Ishikawa (cell line): ENCODE results near the gene CKB.

Source experiments
- CEBPB ChIP-seq: IDR thresholded peaks from 2 replicates; pipeline ENCODE4 v1.6.1; 2012
- CREB1 ChIP-seq: IDR thresholded peaks from 2 replicates; pipeline ENCODE4 v1.6.1; 2012; ENCODE audit warnings: low read depth
- EGR1 ChIP-seq: IDR thresholded peaks from 2 replicates; pipeline ENCODE4 v1.6.1; 2012
- EP300 ChIP-seq: IDR thresholded peaks from 2 replicates; pipeline ENCODE4 v1.6.1; 2012; ENCODE audit warnings: borderline replicate concordance
- FOXM1 ChIP-seq: IDR thresholded peaks from 2 replicates; pipeline ENCODE4 v1.6.1; 2012; ENCODE audit warnings: low read depth, borderline replicate concordance
- NFIC ChIP-seq: IDR thresholded peaks from 2 replicates; pipeline ENCODE4 v1.6.1; 2012
- RAD21 ChIP-seq: IDR thresholded peaks from 2 replicates; pipeline ENCODE4 v1.6.1; 2012; ENCODE audit warnings: low read depth
- TAF1 ChIP-seq: IDR thresholded peaks from 2 replicates; pipeline ENCODE4 v1.6.1; 2012; ENCODE audit warnings: low read depth, mild to moderate bottlenecking
- TCF12 ChIP-seq: IDR thresholded peaks from 2 replicates; pipeline ENCODE4 v1.6.1; 2012; ENCODE audit warnings: low read depth
- TEAD4 ChIP-seq: IDR thresholded peaks from 2 replicates; pipeline ENCODE4 v1.6.1; 2012
- YY1 ChIP-seq: IDR thresholded peaks from 2 replicates; pipeline ENCODE4 v1.6.1; 2012; ENCODE audit warnings: low read depth
- ZBTB7A ChIP-seq: IDR thresholded peaks from 2 replicates; pipeline ENCODE4 v1.6.1; 2012; ENCODE audit warnings: low read depth
- TF ChIP-seq, protein P1 (sequence below): IDR thresholded peaks from 2 replicates; pipeline ENCODE4 v1.6.1; 2012
- TF ChIP-seq, protein P2 (sequence below): IDR thresholded peaks from 2 replicates; pipeline ENCODE4 v1.6.1; 2012
- TF ChIP-seq, protein P3 (sequence below): IDR thresholded peaks from 2 replicates; pipeline ENCODE4 v1.6.1; 2012; ENCODE audit warnings: low read depth, mild to moderate bottlenecking

Gene CKB

DNA sequence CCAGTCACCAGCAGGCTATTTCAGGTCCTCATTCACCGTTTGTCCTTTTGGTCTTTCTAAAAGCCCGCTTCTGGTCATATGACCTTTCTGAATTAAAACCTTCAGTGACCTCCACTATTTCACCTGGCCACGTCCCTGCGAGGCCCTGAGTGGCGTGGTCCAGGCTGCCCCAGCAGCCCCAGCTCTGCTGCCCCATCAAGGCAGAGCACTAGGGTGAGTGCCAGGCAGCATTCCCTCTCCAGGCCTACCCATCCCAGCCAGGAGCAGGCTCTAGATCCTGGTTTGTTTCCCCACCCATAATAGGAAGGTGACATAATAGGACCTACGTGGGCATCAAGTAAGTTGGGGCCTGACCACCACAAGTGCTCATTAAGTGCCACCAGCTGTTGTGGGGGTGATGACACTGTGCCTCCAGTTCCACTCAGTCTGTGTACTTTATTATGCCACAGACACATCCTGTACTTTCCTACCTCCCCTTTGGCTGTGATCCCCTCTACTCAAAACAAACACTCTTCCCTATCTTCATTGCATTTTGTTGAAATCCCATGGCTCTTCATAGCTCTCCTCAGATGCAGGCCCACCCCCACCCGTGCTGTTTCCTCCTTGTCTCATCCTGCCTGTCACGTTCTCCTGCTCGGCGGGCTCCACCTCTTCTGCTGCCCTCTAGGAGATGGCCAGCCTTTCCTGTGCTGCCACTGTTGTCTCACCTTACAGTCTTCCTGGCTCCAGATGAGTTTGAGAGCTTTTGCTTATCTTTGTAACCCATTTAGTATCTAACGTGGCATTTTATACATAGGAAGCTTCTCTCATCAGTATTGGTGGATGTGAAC lies 21.4 kb downstream of the CKB start:
- TF ChIP-seq, protein P1, sequence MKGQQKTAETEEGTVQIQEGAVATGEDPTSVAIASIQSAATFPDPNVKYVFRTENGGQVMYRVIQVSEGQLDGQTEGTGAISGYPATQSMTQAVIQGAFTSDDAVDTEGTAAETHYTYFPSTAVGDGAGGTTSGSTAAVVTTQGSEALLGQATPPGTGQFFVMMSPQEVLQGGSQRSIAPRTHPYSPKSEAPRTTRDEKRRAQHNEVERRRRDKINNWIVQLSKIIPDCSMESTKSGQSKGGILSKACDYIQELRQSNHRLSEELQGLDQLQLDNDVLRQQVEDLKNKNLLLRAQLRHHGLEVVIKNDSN = no peak
- TF ChIP-seq TCF12 (no peak), FOXM1 (no peak), EP300 (no peak), TAF1 (no peak), NFIC (no peak), EGR1 (no peak), ZBTB7A (no peak)
- TF ChIP-seq, protein P2, sequence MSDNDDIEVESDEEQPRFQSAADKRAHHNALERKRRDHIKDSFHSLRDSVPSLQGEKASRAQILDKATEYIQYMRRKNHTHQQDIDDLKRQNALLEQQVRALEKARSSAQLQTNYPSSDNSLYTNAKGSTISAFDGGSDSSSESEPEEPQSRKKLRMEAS = no peak
- TF ChIP-seq, protein P3, sequence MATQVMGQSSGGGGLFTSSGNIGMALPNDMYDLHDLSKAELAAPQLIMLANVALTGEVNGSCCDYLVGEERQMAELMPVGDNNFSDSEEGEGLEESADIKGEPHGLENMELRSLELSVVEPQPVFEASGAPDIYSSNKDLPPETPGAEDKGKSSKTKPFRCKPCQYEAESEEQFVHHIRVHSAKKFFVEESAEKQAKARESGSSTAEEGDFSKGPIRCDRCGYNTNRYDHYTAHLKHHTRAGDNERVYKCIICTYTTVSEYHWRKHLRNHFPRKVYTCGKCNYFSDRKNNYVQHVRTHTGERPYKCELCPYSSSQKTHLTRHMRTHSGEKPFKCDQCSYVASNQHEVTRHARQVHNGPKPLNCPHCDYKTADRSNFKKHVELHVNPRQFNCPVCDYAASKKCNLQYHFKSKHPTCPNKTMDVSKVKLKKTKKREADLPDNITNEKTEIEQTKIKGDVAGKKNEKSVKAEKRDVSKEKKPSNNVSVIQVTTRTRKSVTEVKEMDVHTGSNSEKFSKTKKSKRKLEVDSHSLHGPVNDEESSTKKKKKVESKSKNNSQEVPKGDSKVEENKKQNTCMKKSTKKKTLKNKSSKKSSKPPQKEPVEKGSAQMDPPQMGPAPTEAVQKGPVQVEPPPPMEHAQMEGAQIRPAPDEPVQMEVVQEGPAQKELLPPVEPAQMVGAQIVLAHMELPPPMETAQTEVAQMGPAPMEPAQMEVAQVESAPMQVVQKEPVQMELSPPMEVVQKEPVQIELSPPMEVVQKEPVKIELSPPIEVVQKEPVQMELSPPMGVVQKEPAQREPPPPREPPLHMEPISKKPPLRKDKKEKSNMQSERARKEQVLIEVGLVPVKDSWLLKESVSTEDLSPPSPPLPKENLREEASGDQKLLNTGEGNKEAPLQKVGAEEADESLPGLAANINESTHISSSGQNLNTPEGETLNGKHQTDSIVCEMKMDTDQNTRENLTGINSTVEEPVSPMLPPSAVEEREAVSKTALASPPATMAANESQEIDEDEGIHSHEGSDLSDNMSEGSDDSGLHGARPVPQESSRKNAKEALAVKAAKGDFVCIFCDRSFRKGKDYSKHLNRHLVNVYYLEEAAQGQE = no peak

DNA sequence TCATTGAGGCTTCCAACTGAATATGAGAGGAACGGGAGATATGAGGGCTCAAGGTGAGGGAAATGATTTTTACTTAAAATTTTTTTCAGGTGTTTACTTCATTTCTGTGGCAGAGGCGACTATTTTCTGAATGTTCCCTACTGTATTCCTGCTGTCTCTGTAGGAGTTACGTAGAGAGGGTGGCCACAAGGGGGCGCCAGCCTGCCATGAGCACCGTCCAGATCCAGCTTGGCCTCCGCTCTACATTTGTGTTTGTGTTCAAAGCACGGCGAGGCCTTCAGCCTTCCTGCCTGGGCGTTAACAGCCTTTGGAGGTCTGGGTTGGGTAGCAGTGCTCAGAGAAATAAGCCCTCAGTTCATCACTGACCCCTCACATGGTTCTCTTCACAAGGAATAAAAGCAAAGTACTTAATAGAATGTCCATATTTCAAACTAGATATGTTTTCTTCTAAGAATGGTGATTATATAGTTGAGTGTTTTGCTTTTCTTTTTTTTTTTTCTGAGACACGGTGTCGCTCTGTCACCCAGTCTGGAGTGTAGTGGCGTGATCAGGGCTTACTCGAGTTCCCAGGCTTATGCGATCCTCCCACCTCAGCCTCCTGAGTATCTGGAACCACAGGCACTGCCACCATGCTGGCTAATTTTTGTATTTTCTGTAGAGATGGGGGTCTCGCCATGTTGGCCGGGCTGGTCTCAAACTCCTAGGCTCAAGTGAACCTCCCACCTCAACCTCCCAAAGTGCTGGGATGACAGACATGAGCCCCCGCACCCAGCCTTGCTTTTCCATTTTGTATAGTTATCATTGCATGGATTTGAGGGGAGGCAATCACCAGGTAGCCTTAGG lies 22.3 kb downstream of the CKB start:
- TF ChIP-seq CEBPB (no peak), RAD21 (peak; percentile 73)

DNA sequence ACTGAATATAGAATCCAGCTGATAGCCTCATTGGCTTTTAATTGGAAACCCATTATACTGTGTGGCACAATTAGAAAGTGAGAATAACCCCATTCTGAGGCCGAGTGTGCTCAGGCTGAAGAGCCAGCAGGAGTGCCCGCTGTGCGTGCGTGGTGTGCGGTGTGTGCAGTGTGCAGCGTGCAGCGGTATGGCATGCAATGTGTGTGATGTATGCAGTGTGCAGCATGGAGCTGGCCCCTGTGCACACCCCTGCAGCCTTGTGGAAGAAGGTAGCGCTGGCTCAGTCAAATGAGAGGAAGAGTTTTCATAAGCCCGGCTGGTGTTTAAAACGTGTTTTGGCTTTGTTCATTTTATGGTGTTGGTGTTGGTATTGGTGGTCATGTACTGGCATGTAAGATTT lies 22.9 kb downstream of the CKB start:
- TF ChIP-seq FOXM1 = no peak
- TF ChIP-seq, protein P2 = no peak
- TF ChIP-seq TAF1 = no peak
- no peak for TF ChIP-seq NFIC
- no peak for TF ChIP-seq RAD21
- TF ChIP-seq TEAD4 = no peak
- TF ChIP-seq ZBTB7A = no peak
- TF ChIP-seq CEBPB = no peak
- TF ChIP-seq TCF12 = no peak
- TF ChIP-seq, protein P1 = no peak
- no peak for TF ChIP-seq EGR1
- TF ChIP-seq, protein P3 = no peak
- TF ChIP-seq EP300 = no peak
- no peak for TF ChIP-seq CREB1
- TF ChIP-seq YY1 = no peak

DNA sequence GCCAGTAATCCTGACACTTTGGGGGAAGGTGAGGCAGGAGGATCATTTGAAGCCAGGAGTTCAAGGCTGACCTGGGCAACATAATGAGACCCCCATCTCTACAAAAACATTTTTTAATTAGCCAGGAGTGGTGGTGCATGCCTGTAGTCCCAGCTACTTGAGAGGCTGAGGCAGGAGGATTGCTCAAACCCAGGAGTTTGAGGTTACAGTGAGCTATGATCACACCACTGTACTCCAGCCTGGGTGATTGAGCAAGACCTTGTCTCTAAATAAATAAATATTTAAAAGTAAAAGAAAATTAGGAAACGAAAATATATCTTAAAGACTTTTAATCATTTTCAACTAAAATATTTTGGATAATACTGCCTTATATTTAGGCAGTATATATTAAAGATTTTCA lies 25.9 kb downstream of the CKB start:
- no peak for TF ChIP-seq ZBTB7A
- TF ChIP-seq, protein P2 = no peak
- TF ChIP-seq, protein P1 = no peak
- TF ChIP-seq, protein P3 = no peak
